H9 (cell line): ENCODE results near the gene STX8. TPM values are rescaled to one million over a fixed set of nuclear protein-coding genes. Genes with fewer than 3 reads are reported as not detected.

Experiments
- DNase-seq: peaks from one replicate; pipeline ENCODE4 v3.0.0-alpha.2; 2017
- H2AFZ ChIP-seq: one replicate; pipeline ENCODE4 v1.6.1; 2013; ENCODE audit warnings: mild to moderate bottlenecking, low read length, control low read depth, moderate library complexity
- H2AK5ac ChIP-seq: 2 replicates; pipeline ENCODE4 v1.6.1; 2013; ENCODE audit warnings: low read length, control low read depth, mixed read lengths; ENCODE audit not compliant: insufficient read length
- H2BK120ac ChIP-seq: one replicate; pipeline ENCODE4 v1.6.1; 2013; ENCODE audit warnings: low read depth, mild to moderate bottlenecking, low read length, control low read depth, inconsistent platforms; ENCODE audit not compliant: poor library complexity, severe bottlenecking
- H2BK12ac ChIP-seq: 2 replicates; pipeline ENCODE4 v1.6.1; 2013; ENCODE audit warnings: low read length, control low read depth, mixed read lengths, low read depth; ENCODE audit not compliant: insufficient read length
- H2BK15ac ChIP-seq: 2 replicates; pipeline ENCODE4 v1.6.1; 2013; ENCODE audit warnings: low read depth, low read length, control low read depth
- H2BK20ac ChIP-seq: one replicate; pipeline ENCODE4 v1.6.1; 2013; ENCODE audit warnings: low read depth, mild to moderate bottlenecking, low read length, control low read depth, inconsistent platforms; ENCODE audit not compliant: poor library complexity, severe bottlenecking
- H2BK5ac ChIP-seq: 2 replicates; pipeline ENCODE4 v1.6.1; 2013; ENCODE audit warnings: low read length, control low read depth, mixed read lengths; ENCODE audit not compliant: insufficient read length
- H3K14ac ChIP-seq: 2 replicates; pipeline ENCODE4 v1.6.1; 2013; ENCODE audit warnings: low read length, control low read depth; ENCODE audit not compliant: insufficient read depth
- H3K18ac ChIP-seq: 2 replicates; pipeline ENCODE4 v1.6.1; 2013; ENCODE audit warnings: low read depth, mild to moderate bottlenecking, mixed read lengths, low read length, control low read depth; ENCODE audit not compliant: insufficient read length
- H3K23ac ChIP-seq: 2 replicates; pipeline ENCODE4 v1.6.1; 2013; ENCODE audit warnings: low read length, control low read depth, mixed read lengths, low read depth; ENCODE audit not compliant: insufficient read length
- H3K23me2 ChIP-seq: 2 replicates; pipeline ENCODE4 v1.6.1; 2013; ENCODE audit warnings: low read depth, mild to moderate bottlenecking, mixed read lengths, low read length, control low read depth; ENCODE audit not compliant: insufficient read length, poor library complexity, severe bottlenecking
- H3K27ac ChIP-seq: 2 replicates; pipeline ENCODE4 v1.5.1; 2013; ENCODE audit warnings: low read length, control low read depth, mixed read lengths, low read depth; ENCODE audit not compliant: insufficient read length
- H3K27me3 ChIP-seq: 2 replicates; pipeline ENCODE4 v1.6.1; 2013; ENCODE audit warnings: low read length, control low read depth, inconsistent platforms; ENCODE audit not compliant: insufficient read depth
- H3K4ac ChIP-seq: 2 replicates; pipeline ENCODE4 v1.6.1; 2013; ENCODE audit warnings: low read depth, mild to moderate bottlenecking, control low read depth, inconsistent platforms, low read length, moderate library complexity
- H3K4me1 ChIP-seq: 2 replicates; pipeline ENCODE4 v1.6.1; 2013; ENCODE audit warnings: low read length, control low read depth, inconsistent platforms; ENCODE audit not compliant: insufficient read depth
- H3K4me2 ChIP-seq: 2 replicates; pipeline ENCODE4 v1.6.1; 2013; ENCODE audit warnings: low read length, control low read depth, mixed read lengths; ENCODE audit not compliant: insufficient read length, insufficient read depth
- H3K56ac ChIP-seq: 2 replicates; pipeline ENCODE4 v1.6.1; 2013; ENCODE audit warnings: low read depth, mild to moderate bottlenecking, mixed read lengths, low read length, control low read depth; ENCODE audit not compliant: insufficient read length
- H3K79me1 ChIP-seq: 2 replicates; pipeline ENCODE4 v1.6.1; 2013; ENCODE audit warnings: low read depth, mild to moderate bottlenecking, moderate library complexity, low read length, control low read depth, inconsistent platforms; ENCODE audit not compliant: insufficient read depth, poor library complexity, severe bottlenecking
- H3K79me2 ChIP-seq: 2 replicates; pipeline ENCODE4 v1.6.1; 2013; ENCODE audit warnings: low read length, control low read depth, inconsistent platforms; ENCODE audit not compliant: insufficient read depth
- H3K9ac ChIP-seq: 2 replicates; pipeline ENCODE4 v1.6.1; 2013; ENCODE audit warnings: low read length, control low read depth, mixed read lengths; ENCODE audit not compliant: insufficient read length; ENCODE audit errors: extremely low read depth
- H3K9me3 ChIP-seq: one replicate; pipeline ENCODE4 v1.6.1; 2013; ENCODE audit warnings: low read depth, low read length, inconsistent platforms; ENCODE audit not compliant: control insufficient read depth
- H3T11ph ChIP-seq: one replicate; pipeline ENCODE4 v1.6.1; 2013; ENCODE audit warnings: mild to moderate bottlenecking, low read length, control low read depth, inconsistent platforms
- H4K20me1 ChIP-seq: one replicate; pipeline ENCODE4 v1.6.1; 2013; ENCODE audit not compliant: control insufficient read depth, insufficient read length, insufficient read depth
- H4K5ac ChIP-seq: 2 replicates; pipeline ENCODE4 v1.6.1; 2013; ENCODE audit warnings: low read depth, mild to moderate bottlenecking, mixed read lengths, low read length, control low read depth; ENCODE audit not compliant: insufficient read length
- H4K8ac ChIP-seq: replicated peaks from 2 replicates; pipeline ENCODE4 v1.6.1; 2013; ENCODE audit warnings: low read length, control low read depth, mixed read lengths, low read depth; ENCODE audit not compliant: insufficient read length
- H4K91ac ChIP-seq: 2 replicates; pipeline ENCODE4 v1.6.1; 2013; ENCODE audit warnings: low read depth, mild to moderate bottlenecking, moderate library complexity, mixed read lengths, low read length, control low read depth; ENCODE audit not compliant: insufficient read length
- H3K27ac Mint-ChIP-seq, 3 experiments: 2 replicates in 2 of 3; 3 replicates in 1 of 3; pipeline ENCODE4 v1.8.0; 2020 to 2021; ENCODE audit warnings: mixed read lengths in 3 of 3, mild to moderate bottlenecking in 1 of 3, moderate library complexity in 1 of 3
- H3K27me3 Mint-ChIP-seq: 2 replicates; pipeline ENCODE4 v1.8.0; 2021; ENCODE audit warnings: low read depth, mild to moderate bottlenecking, moderate library complexity, mixed read lengths
- H3K36me3 Mint-ChIP-seq, 3 experiments: 2 replicates in 2 of 3; 3 replicates in 1 of 3; pipeline ENCODE4 v1.8.0; 2020 to 2021; ENCODE audit warnings: low read depth in 3 of 3, mixed read lengths in 3 of 3; ENCODE audit not compliant: insufficient read depth in 1 of 3
- H3K4me1 Mint-ChIP-seq, 2 experiments: 2 replicates each; pipeline ENCODE4 v1.8.0; 2020; ENCODE audit warnings: mixed read lengths in 2 of 2
- H3K4me3 Mint-ChIP-seq, 2 experiments: 2 replicates in 1 of 2; 3 replicates in 1 of 2; pipeline ENCODE4 v1.8.0; 2020 to 2021; ENCODE audit warnings: mild to moderate bottlenecking in 2 of 2, mixed read lengths in 2 of 2, moderate library complexity in 1 of 2
- H3K9me3 Mint-ChIP-seq, 2 experiments: 2 replicates in 1 of 2; 3 replicates in 1 of 2; pipeline ENCODE4 v1.8.0; 2020; ENCODE audit warnings: mild to moderate bottlenecking in 2 of 2, mixed read lengths in 2 of 2, moderate library complexity in 1 of 2
- CTCF ChIP-seq: fragments of 200-600 bp; sonication (generic); conservative IDR thresholded peaks from 3 replicates; pipeline ENCODE4 v1.8.0; 2021; ENCODE audit warnings: antibody characterized with exemption, mild to moderate bottlenecking
- WGBS: extraction: QIAGEN DNeasy Blood & Tissue Kit; methylation state at CpG from one replicate; pipeline ENCODE4 v1.1.7; 2013; ENCODE audit warnings: missing lambda C conversion rate, low lambda C conversion rate, mixed read lengths; ENCODE audit not compliant: insufficient read length; ENCODE audit errors: extremely low coverage; 5-methylcytosine and 5-hydroxymethylcytosine counted together
- total RNA-seq: library from RNA; stranded (reverse); gene quantifications from 2 replicates; pipeline ENCODE4 v1.2.1, GENCODE V29; 2021

STX8 gene
- total RNA-seq, 1 experiment from 2014 or later: 55.1 TPM

GRCh38 chr17:9419932-9420453 is 155.6 kb downstream of the STX8 start:
- no peak for TF ChIP-seq CTCF
- no peak for DNase-seq

More at GRCh38 chr17:9419932-9420453, 155.6 kb downstream of the STX8 start:
- Histone ChIP-seq H3K56ac (no peak overlapping the region), H3K27ac (no peak overlapping the region), H3K79me2 (no peaks in the 10 kb centered on the region), H2BK15ac (no peak overlapping the region), H2AK5ac (no peak overlapping the region), H3K4ac (no peak overlapping the region), H3K79me1 (no peaks in the 10 kb centered on the region), H4K91ac (no peak overlapping the region), H2BK5ac (no peak overlapping the region), H2BK12ac (no peak overlapping the region), H3K18ac (no peak overlapping the region), H3T11ph (no peak overlapping the region), H4K20me1 (no peaks in the 10 kb centered on the region), H3K4me1 (peaks cover 3% of the 10 kb centered on the region; the same call in 1 of the 2 replicates), H2AFZ (no peak overlapping the region), H3K9ac (no peak overlapping the region), H4K8ac (no peak overlapping the region), H3K9me3 (no peaks in the 10 kb centered on the region), H2BK120ac (no peak overlapping the region), H3K23me2 (no peaks in the 10 kb centered on the region), H3K14ac (no peak overlapping the region), H3K4me2 (no peak overlapping the region), H3K23ac (no peak overlapping the region), H4K5ac (no peak overlapping the region), H2BK20ac (no peak overlapping the region), H3K27me3 (no peaks in the 10 kb centered on the region)
- Mint-ChIP-seq H3K4me3 (no peak overlapping the region), H3K4me1 (peaks cover 13 to 16% of the 10 kb centered on the region in 2 experiments), H3K27ac (no peak overlapping the region; a peak in 1 of 7 replicates), H3K27me3 (no peaks in the 10 kb centered on the region; the same call in 1 of the 2 replicates), H3K9me3 (peaks cover 6 to 10% of the 10 kb centered on the region in 2 experiments), H3K36me3 (peaks cover 6 to 11% (median 9%) of the 10 kb centered on the region in 3 experiments; a peak in 6 of 7 replicates)
- WGBS: no CpG with 5 or more reads among the region's 10 CpGs
